GM18498 (cell line): ENCODE results near the gene CHST11.
"Not testable (repeated sequence)": the region's sequence is repeated elsewhere in the genome, so short reads cannot be mapped to it uniquely, and the experiment has no call there.

Experiments
- ATAC-seq: cut with Tn5 transposase; IDR thresholded peaks from one replicate; pipeline ENCODE4 v1.9.1; 2021; ENCODE audit warnings: mild to moderate bottlenecking, moderate library complexity; ENCODE audit not compliant: unreplicated experiment

Gene CHST11

DNA sequence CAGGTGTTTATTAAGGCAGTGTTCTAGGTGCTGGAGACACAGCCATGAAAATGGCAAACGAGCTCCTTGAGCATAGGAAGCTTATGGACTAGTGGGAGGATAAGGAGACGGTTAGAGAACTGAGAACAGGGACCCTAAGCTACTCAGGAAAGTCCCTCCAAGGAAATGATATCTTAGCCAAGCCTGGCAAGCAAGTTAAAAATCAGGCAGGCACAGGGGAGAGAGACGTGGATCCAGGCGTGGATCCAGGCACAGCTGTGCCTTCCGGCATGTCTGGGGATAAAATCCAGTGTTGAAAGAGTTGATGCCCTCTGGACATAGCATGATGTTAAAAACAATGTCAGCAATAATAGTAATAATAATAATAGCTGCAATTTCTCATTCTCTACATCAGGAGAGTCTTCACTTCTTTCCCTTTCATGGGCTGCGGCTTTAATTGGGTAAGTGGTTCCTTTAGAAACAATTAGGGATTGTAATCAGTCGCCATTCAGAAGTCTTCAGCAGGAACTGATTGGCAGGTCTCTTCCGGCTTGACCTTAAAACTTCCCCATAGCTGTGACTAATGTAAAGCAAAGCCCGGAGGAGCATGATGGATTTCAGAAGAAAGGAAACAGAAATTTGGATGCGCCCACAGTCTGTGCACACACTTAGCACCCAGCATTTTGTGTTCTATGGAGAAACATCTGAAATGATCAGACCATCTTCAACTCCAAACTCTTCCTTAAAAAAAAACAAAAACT is 271.1 kb downstream of the CHST11 start:
- no peak for ATAC-seq

DNA sequence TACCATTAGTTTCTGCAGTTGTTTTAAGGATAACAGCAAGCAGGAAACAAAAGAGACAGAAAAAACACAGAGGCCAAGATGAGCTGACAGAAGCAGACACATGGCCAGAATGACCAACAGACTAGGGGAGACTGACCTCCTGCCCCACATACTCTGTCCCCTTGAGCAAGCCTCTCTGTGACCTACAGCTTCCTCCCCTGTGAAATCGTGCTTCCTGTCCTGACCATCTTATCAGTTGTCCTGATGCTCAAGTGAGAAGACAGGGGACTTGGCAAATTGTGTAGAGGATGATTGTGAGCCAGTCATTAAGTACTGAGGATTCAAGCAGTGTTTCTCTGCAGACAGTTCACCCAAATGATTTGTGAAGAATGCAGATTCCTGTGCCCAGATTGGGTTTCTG is 272.3 kb downstream of the CHST11 start:
- no peak for ATAC-seq

DNA sequence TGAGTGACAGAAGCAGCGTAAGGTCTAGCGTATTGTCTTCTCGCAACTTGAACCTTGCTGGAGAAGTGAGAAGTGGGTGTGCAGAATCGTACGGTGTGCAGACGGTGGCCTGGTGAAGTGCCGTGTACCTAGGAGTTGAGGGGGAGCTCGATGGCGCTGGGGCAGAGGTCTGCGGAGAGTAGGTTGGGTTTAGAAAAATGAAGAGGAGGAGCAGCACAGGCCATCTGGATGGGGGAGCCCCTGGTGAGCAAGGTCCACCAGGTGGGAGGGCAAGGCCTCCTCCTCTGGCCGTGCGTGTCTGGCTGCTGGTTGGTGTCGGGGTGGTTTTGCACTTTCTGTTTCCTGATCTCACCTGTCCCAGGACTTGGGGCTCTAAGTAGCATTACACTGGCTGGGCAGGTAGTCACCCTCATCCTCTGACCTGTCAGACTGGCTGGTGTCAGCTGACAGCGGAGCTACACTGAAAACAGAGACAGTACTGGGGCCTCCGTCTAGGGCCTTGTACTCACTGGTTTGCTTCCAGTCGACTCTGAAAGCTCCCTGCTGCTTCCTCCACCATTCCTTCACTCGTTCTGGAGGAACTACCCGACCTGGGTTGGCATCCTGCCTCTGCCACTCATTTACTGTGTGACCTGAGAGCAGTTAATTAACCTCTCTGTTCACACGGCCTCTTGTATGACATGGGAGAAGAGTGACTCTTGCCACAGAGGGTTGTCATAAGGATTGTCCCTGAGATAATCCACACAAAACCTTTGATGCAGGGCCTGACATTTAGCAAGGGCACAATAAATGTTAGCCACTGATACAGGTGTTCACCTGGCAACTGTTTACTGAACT is 273.1 kb downstream of the CHST11 start:
- ATAC-seq, result no peak

DNA sequence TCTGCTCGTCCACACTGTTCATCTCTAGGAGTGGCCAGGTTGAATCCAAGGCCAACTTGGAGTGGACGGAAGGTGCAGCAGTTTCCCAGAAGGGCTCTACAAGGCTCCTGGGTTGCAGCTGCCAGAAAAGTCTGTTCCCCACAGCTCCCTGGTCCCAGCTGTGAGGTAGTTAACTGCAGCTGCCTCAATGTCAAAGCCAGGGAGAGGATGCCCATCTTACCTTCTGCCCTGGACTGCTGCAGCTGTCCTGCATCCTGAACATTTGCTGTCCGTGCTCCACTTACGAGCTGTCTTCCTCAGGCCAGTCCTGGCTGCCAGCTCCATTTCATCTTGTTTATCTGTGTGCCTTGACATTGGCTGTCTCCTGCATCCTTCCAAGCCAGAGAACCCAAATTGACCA is 274.0 kb downstream of the CHST11 start:
- ATAC-seq, result no peak

DNA sequence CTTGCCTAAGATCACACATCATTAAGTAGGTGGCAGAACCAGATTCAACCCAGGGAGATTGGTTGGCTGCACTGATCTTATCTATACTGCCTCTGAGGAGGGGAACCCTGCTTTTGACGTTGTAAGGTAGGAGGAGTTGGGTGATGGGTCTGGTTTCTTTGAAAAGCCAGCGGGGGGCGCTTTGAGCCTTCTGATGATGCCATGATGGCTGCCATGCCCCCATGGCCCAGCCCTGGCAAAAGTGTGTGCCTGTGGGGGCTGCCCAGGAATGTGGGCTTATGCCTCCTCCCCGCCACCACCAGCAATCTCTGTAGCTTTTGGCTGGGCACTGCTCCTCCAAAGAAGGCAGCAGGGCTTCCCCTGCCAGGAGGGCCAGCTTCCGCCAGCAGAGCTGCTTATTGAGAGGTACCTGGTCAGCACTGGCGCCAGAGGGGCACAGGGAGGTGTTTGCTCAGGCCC is 277.0 kb downstream of the CHST11 start:
- no peak for ATAC-seq

DNA sequence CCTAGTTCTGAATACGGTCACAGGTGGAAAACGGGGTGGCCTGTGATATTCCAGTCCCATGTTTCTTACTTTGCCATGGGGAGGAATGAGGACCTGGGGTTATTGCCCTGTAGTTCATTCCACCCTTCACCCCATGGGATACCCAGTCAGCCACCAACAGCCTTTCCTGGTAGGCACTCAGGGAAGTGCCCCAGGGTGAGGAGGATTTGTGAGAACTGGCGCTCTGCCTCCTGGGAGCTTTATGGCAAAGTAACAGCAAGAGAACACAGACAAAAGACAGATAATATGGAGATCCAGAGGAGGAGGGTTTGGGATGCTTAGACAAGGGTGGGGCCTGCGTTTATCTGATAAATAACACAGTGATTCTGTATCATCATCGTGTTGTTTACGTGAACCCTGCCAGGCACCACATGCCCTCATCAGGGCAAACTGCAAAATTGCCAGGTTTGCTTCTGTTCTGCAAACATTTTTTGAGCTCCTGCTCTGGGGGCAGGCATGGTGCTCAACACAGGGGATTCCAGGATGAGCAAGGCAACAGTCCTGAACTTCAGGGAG is 277.9 kb downstream of the CHST11 start:
- no peak for ATAC-seq

DNA sequence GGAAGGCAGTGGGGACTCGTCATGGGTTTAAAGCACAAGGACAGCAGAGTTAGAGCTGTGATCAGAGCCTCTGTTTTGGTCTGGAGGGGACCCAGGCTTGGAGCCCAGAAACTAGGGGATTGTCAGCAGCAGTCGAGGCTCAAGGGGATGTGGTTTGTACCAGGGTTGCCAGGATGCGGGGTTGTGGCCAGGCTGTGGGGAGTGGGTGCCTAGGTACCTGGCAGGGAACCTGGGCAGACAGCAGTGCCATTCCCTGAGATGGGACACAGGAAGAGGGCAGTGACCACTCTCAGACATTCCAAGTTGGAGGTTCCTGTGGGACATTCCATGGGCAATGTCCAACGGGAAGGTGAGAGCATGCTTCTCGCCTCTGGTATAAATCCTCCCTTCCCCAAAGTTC is 279.1 kb downstream of the CHST11 start:
- no peak for ATAC-seq

DNA sequence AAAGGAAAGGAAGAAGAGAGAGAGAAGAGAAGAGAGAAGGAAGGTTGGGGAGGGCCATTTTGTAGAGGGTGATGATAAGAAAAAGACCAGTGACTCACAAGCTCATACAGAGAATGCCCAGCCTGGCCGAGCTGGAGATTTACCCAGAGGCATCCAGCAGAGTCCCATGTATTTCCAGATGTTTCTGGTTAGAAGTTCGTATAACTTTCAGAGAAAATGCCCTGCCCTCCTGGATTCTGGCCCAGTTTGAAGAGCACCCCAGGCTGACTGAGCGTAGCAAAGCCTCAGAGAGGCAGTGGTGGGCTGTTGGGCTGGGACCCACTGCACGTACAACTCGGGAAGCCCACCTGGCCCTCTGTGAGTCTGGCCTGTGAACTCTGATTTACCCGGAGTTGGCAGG is 279.6 kb downstream of the CHST11 start:
- ATAC-seq, result no peak

DNA sequence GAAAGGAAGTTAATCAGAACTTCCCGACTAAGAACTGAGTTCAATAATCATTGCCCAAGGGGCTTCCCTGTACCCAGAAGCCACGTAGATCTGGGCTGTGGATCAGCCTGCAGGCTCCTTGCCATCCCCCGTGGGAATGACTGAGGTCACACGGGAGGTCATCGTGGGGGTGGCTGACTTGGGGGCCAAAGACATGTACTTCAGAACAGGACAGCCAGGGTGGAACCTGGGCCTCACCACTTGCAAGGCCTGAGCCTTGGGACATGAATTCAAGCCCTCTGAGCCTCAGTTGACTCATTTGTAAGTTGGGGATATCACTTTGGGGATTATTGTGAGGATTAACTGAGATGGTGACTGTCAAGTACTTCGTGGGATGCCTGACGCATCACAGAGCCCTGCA is 280.4 kb downstream of the CHST11 start:
- ATAC-seq, result no peak

DNA sequence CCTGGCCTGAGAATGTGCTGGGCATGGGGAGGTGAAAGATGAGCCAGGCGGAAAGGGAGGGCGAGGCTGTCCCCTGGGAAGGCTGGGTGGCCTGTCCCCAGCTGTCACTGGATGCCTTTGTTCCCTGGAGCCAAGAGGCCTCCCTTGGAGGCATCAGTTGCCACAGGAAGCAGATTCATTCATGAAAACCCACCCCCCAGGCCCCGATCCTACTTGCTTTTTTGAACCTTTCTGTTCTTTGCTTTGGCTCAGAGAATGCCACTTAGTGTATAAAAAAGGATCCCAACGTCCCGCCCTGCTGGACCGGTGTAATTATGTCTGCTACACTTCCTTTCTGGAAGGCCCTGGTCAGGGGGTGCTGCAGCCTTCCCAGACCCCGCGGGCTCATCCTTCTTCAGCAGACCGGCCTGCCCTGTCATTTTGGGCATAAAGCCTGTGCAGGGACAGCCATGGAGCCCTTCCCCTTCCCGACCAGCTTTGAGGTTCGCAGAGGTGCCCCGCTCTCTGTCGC is 281.1 kb downstream of the CHST11 start:
- no peak for ATAC-seq

DNA sequence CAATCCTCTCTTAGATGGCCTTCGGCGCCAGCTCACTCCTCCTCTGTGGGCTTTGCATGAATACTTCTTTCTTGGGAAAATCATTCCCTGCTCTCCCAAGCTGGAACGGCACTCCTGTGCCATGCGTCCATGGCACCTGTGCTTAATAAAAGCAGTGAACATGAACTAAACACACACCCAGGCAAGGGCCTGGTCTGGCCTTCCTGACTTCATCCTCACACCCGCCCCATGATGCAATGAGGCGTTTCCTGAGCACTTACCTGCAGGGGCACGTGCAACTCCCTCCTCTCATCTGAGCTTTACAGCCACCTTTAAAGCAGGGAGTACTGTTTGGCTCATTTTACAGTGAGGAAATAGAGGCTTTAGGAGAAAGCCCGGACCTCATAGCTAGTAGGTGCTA is 281.6 kb downstream of the CHST11 start:
- no peak for ATAC-seq

DNA sequence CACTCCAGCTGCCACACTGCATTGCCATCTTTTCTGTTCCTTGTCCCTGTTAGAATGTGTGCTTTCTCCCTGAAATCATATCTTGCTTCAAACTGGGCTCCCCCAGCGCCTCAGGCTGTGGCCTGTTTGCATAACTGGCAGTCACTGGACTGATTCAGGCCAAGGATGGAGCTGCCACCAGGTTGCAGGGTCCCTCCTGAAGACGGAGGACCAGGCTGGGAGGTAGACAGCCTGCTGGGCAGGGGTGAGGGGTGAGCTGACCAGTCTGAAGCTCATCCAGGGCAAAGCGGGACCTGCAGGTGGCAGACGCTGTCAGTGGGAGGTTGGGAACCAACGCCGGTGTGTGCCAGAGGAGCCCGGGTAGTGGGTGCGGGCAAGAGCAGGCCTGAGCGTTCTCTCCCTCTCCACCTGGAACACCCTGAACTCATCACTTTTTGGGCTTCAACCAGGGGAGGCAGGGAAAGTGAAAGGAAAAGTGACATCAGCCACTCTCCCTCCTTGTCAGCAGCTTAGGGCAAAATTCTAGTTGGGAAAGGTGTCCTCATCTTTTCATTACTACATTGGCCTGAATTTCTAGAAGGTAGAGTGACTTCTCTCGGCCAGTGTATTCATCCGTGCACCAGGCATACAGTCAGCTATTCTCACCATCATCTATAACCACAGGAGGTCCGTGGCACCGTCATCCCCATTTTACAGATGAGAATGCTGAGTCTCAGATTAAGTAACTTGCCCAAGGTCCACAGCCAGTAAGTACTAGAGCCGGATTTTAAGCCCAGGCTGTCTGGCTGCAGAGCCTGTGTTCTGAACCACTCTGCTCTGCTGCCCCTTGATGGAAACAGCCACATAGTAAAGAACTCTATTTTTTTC is 282.3 kb downstream of the CHST11 start:
- no peak for ATAC-seq

DNA sequence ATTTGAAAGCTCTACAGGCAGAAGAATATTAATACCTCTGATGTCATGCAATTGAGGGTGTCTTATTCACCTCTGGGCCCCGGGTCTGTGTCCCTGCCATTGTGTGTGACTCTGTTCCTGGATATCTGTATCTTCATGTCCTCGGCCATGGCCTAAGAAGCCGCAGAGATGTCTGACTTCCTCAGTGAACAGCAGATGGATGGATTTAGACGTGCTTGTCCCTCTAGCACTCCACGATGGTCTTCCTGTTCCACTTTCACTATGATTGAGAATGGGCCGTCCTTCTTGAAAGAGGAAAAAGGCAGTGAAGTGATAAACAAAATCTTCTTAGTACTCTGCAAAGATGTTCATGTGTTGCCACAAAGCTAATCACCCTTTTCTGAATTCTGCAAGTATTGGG is 283.9 kb downstream of the CHST11 start:
- ATAC-seq, result peak; percentile 74

DNA sequence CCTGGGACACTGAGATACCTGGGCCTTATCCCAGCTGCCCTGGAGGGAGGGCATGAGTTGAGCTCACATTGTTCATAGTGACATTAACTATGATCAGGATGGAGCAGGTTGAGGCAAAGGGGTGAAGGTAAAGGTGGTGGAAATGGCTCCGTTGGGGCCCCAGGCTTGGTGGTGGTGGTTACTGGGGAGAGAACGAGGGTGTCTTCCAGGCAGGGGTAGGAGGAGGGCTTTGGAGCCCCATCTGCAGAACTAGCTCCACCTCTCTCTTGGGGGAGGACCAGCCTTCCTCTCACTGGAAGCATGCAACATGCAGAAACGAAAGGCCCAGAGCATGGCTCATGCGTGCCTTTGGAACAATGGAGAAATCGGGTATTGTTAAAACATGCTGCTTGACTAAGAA is 284.3 kb downstream of the CHST11 start:
- ATAC-seq, result peak; percentile 30

DNA sequence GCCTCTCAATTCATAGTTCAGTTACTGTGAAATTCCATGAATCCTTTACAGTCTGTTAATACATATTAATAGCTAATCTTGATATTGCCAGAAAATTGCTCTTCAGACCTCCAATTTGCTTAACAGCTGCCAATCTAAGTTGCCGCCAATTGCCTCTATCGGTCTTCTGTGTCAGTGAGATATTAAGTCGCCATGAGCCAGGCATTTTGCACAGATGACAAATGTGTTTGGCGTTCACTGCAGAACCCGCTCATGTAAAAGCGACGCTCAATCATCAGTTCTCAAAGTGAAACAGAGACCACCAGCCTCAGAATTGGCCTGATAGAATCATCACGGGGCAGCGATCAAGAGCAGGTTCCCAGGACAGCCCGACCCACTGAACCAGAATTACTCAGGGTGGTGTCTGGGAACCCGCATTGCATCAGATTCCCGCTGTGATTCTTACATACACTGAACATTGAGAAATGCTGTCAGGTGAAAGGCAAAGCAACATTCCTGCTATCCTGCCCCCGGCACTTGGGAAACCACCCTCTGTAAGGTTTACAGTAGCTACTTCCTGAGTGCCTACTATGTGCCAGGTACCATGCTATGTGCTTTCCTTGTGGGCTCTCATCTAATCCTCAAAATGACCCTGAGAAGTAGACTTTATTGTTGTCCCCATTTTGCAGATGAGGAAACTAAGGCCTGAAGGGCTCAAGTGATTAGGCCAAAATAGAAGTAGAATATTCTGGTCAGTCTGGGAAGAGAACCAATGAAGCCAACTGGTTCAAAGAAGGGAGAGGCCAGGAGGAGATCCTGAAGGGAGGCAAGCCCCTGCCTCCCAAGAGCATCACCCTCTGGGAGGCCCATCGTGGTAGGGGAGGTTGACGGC is 285.0 kb downstream of the CHST11 start:
- ATAC-seq, result no peak

DNA sequence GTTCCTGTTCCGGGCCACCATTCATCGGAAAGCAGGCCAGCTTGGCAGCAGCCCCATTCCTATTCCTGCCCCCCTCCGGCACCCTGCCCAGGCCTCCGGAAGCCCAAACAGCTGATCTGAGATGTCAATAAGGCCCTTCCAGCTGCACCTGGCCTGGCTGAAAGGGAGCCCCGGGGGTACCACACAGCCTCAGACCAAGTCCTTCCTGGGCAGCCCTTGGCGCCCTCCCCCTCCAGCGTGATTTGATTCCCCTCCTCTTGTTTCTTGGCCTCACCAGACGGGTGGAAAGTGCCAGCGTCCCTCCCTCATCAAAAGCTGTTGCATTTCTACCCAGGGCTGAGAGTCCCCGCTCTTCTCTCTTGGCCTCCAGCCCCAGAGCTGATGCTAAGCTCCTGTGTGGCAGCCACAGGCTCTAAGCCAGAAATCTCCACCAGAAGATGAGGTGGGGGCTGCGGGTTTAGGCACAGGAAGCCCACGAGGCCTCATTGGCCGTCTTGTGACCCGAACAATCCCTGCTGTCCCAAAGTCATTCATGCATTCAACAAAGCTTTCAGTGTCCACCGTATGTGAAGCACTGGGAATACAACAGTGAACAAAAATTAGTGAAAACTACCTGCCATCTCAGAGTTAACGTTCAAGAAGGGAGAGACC is 285.9 kb downstream of the CHST11 start:
- ATAC-seq, result no peak

DNA sequence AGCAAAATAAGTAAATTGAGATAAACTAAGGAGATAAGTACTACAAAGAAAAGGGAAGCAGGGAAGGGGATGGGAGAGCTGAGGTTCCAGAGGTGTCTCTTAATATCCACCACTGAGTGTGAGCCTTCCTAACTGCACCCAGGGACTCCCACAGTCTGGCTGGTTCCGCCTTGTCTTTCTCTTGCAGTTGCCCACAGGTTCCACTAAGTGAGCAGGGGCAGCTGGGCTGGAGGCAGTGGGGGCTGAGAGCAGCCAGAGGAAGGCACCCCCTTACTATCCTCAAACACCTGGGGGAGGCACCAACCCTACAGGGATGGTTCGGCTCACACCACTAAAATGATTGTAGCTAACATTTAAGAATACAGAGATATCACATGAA is 286.4 kb downstream of the CHST11 start:
- ATAC-seq, result no peak

DNA sequence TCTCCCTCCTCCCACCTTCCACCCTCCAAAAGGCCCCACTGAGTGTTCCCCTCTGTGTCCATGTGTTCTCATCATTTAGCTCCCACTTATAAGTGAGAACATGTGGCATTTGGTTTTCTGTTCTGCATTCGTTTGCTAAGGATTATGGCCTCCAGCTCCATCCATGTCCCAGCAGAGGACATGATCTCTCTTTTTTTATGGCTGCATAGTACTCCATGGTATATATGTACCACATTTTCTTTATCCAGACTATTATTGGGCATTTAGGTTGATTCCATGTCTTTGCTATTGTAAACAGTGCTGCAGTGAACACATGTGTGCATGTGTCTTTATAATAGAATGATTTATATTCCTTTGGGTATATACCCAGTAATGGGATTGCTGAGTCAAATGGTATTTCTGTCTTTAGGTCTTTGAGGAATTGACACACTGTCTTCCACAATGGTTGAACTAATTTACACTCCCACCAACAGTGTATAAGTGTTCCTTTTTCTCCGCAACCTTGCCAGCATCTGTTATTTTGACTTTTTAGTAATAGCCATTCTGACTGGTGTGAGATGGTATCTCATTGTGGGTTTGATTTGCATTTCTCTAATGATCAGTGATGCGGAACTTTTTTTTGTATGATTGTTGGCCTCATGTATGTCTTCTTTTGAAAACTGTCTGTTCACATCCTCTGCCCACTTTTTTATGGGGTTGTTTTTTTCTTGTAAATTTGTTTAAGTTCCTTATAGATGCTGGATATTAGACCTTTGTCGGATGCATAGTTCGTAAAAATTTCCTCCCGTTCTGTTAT is 287.2 kb downstream of the CHST11 start:
- not testable (repeated sequence) for ATAC-seq
